ENCODE data around the gene GNAI3.
A peak's percentile ranks its signal among the peaks of the same experiment; 100 is the strongest.

The GNAI3 gene

DNA sequence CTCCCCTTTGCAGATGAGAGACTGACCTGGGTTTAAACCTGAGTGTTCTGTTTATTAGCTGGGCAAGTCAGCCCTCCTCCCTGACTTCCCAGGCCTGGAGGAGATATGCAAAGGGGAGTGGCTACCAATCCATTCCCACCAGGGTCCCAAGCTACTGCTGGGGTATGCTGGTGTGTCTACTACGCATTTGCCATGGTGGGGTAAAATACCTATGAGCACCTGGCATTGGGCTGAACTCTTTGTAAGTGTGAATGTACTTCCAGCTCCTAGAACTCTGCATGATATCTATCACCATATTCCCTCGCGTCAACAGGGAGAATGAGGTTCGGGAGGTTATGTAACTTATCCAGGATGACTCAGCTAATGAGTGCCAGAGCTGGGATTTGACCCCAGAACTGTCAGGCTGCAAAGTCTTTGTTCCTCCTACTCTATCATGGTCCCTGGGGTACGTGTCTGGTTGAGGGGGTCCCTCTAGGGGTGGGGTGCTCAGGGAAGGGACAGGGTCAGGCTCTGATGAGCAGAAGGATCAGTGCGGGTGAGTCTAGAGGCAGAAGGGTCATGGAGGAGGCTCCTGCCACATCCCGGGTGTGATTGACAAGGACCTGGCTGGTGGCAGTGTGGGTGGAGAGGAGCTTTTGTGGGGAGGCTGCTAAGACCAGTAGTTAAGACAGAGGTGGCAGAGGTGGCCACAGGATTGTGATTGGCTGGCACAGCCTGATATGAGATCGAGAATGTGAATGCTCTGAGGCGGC, 88.0 kb downstream of the GNAI3 start (continued):
- TF ChIP-seq ZNF302 (tag by site-specific recombination; IDR thresholded peaks at IDR 0.05; ENCODE audit: low read depth) (no peak), KLF9 (tag by site-specific recombination; IDR thresholded peaks at IDR 0.05; ENCODE audit: low read depth) (no peak), ZNF121 (tag by site-specific recombination; IDR thresholded peaks at IDR 0.05) (no peak), EGR2 (tag by site-specific recombination; IDR thresholded peaks at IDR 0.05; ENCODE audit: low read depth) (peak; percentile 86), ZNF433 (tag by site-specific recombination; IDR thresholded peaks at IDR 0.05; ENCODE audit: low read depth) (no peak), ZNF561 (tag by site-specific recombination; IDR thresholded peaks at IDR 0.05; ENCODE audit: borderline replicate concordance) (no peak), ZNF785 (tag by site-specific recombination; IDR thresholded peaks at IDR 0.05) (no peak), ZNF514 (tag by site-specific recombination; IDR thresholded peaks at IDR 0.05) (no peak), IKZF3 (tag by site-specific recombination; IDR thresholded peaks at IDR 0.05) (0 out of 2 replicates have a peak, but pooled peaks have one; percentile 18), GFI1B (tag by site-specific recombination; IDR thresholded peaks at IDR 0.05) (peak; percentile 18; the same call in 1 of the 2 replicates), ZNF184 (tag by site-specific recombination; IDR thresholded peaks at IDR 0.05) (no peak), ZNF341 (tag by site-specific recombination; IDR thresholded peaks at IDR 0.05; ENCODE audit: low read depth) (peak; percentile 11; the same call in 1 of the 2 replicates), ZNF112 (tag by site-specific recombination; IDR thresholded peaks at IDR 0.05) (no peak), ZNF335 (tag by site-specific recombination; conservative IDR thresholded peaks at IDR 0.05) (no peak), ZNF501 (tag by site-specific recombination; IDR thresholded peaks at IDR 0.05) (no peak), ZNF624 (tag by site-specific recombination; IDR thresholded peaks at IDR 0.05) (no peak), ZNF140 (tag by site-specific recombination; IDR thresholded peaks at IDR 0.05) (no peak), ZNF311 (tag by site-specific recombination; IDR thresholded peaks at IDR 0.05; ENCODE audit: borderline replicate concordance) (no peak), BCL11A (tag by site-specific recombination; IDR thresholded peaks at IDR 0.05; ENCODE audit: low read depth) (0 out of 2 replicates have a peak, but pooled peaks have one; percentile 44), SCRT1 (tag by site-specific recombination; IDR thresholded peaks at IDR 0.05; ENCODE audit: borderline replicate concordance) (no peak), ZIC2 (tag by site-specific recombination; IDR thresholded peaks at IDR 0.05) (0 out of 2 replicates have a peak, but pooled peaks have one; percentile 10), ZBTB17 (tag by site-specific recombination; IDR thresholded peaks at IDR 0.05) (peak; percentile 64; the same call in 1 of the 2 replicates), ZNF791 (tag by site-specific recombination; IDR thresholded peaks at IDR 0.05) (no peak), ZNF747 (tag by site-specific recombination; IDR thresholded peaks at IDR 0.05) (no peak), ZNF211 (tag by site-specific recombination; IDR thresholded peaks at IDR 0.05; ENCODE audit: low read depth) (no peak), ZNF776 (tag by site-specific recombination; IDR thresholded peaks at IDR 0.05; ENCODE audit: borderline replicate concordance) (no peak)
- TF ChIP-seq, protein P1, sequence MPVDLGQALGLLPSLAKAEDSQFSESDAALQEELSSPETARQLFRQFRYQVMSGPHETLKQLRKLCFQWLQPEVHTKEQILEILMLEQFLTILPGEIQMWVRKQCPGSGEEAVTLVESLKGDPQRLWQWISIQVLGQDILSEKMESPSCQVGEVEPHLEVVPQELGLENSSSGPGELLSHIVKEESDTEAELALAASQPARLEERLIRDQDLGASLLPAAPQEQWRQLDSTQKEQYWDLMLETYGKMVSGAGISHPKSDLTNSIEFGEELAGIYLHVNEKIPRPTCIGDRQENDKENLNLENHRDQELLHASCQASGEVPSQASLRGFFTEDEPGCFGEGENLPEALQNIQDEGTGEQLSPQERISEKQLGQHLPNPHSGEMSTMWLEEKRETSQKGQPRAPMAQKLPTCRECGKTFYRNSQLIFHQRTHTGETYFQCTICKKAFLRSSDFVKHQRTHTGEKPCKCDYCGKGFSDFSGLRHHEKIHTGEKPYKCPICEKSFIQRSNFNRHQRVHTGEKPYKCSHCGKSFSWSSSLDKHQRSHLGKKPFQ (tag by site-specific recombination; IDR thresholded peaks at IDR 0.05) = no peak
- TF ChIP-seq, protein P2, sequence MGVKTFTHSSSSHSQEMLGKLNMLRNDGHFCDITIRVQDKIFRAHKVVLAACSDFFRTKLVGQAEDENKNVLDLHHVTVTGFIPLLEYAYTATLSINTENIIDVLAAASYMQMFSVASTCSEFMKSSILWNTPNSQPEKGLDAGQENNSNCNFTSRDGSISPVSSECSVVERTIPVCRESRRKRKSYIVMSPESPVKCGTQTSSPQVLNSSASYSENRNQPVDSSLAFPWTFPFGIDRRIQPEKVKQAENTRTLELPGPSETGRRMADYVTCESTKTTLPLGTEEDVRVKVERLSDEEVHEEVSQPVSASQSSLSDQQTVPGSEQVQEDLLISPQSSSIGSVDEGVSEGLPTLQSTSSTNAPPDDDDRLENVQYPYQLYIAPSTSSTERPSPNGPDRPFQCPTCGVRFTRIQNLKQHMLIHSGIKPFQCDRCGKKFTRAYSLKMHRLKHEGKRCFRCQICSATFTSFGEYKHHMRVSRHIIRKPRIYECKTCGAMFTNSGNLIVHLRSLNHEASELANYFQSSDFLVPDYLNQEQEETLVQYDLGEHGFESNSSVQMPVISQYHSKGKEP (tag by site-specific recombination; IDR thresholded peaks at IDR 0.05) = no peak
- TF ChIP-seq, protein P3, sequence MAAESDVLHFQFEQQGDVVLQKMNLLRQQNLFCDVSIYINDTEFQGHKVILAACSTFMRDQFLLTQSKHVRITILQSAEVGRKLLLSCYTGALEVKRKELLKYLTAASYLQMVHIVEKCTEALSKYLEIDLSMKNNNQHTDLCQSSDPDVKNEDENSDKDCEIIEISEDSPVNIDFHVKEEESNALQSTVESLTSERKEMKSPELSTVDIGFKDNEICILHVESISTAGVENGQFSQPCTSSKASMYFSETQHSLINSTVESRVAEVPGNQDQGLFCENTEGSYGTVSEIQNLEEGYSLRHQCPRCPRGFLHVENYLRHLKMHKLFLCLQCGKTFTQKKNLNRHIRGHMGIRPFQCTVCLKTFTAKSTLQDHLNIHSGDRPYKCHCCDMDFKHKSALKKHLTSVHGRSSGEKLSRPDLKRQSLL (tag by site-specific recombination; IDR thresholded peaks at IDR 0.05) = no peak
- TF ChIP-seq, protein P4, sequence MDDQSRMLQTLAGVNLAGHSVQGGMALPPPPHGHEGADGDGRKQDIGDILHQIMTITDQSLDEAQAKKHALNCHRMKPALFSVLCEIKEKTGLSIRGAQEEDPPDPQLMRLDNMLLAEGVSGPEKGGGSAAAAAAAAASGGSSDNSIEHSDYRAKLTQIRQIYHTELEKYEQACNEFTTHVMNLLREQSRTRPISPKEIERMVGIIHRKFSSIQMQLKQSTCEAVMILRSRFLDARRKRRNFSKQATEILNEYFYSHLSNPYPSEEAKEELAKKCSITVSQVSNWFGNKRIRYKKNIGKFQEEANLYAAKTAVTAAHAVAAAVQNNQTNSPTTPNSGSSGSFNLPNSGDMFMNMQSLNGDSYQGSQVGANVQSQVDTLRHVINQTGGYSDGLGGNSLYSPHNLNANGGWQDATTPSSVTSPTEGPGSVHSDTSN (CRISPR knock-in tag; IDR thresholded peaks at IDR 0.05) = no peak
- TF ChIP-seq, protein P5, sequence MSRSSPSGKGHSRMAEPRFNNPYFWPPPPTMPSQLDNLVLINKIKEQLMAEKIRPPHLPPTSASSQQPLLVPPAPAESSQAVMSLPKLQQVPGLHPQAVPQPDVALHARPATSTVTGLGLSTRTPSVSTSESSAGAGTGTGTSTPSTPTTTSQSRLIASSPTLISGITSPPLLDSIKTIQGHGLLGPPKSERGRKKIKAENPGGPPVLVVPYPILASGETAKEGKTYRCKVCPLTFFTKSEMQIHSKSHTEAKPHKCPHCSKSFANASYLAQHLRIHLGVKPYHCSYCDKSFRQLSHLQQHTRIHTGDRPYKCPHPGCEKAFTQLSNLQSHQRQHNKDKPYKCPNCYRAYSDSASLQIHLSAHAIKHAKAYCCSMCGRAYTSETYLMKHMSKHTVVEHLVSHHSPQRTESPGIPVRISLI (tag by site-specific recombination; IDR thresholded peaks at IDR 0.05) = no peak
- TF ChIP-seq, protein P6, sequence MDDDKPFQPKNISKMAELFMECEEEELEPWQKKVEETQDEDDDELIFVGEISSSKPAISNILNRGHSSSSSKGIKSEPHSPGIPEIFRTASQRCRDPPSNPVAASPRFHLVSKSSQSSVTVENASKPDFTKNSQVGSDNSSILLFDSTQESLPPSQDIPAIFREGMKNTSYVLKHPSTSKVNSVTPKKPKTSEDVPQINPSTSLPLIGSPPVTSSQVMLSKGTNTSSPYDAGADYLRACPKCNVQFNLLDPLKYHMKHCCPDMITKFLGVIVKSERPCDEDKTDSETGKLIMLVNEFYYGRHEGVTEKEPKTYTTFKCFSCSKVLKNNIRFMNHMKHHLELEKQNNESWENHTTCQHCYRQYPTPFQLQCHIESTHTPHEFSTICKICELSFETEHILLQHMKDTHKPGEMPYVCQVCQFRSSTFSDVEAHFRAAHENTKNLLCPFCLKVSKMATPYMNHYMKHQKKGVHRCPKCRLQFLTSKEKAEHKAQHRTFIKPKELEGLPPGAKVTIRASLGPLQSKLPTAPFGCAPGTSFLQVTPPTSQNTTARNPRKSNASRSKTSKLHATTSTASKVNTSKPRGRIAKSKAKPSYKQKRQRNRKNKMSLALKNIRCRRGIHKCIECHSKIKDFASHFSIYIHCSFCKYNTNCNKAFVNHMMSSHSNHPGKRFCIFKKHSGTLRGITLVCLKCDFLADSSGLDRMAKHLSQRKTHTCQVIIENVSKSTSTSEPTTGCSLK (tag by site-specific recombination; IDR thresholded peaks at IDR 0.05) = no peak
